Heart left ventricle (tissue), 13 donors: ENCODE results near the gene HTR4.

ENCODE experiments used
- CTCF ChIP-seq, 12 donors: fragments of 200-600 bp; sonication (generic) in 4 of 12; IDR thresholded peaks; one replicate each; pipeline versions ENCODE4 v1.5.0 to v1.8.0; 2018 to 2022; ENCODE audit warnings: antibody characterized with exemption in 12 of 12, mild to moderate bottlenecking in 5 of 12
- POLR2A ChIP-seq, 2 donors: fragments of 450-650 bp; IDR thresholded peaks; one replicate each; pipeline ENCODE4 v1.6.1; 2017; ENCODE audit warnings: antibody characterized with exemption in 2 of 2, mild to moderate bottlenecking in 2 of 2, moderate library complexity in 2 of 2
- donor health status: ischemic (EF 13 %, LVEDD 7.1; RV severe dilation, severe dysfunction).
- donor health status: DM: no; HTN: yes; CAD: no.
- donor health status: DM: no; HTN: no; CAD: no.
- donor health status: ischemic (EF 25% LVEDD 6.9; RV normal size, moderate dysfunction).
- donor health status: ischemic (EF 25% LVEDD 5.7; RV mildly dilated, moderate dysfunction).
- donor health status: ischemic (EF 35%, LVEDD 5.7; RV mildly dilated, moderate dysfunction).
- donor health status: nonischemic (EF 11% LVEDD 7.7; RV severe dilation, severe dysfunction).
- donor health status: DM: yes; HTN: yes; CAD: no.
- donor health status: PGD.
- donor health status: ischemic (EF 29% LVEDD 5.4; RV normal size, mild dysfunction).
- donor health status: nonischemic (EF 23%, LVEDD 6.1; RV moderate dilation, normal function).

GRCh38 chr5:148507648-148508047 lies 146.7 kb downstream of the HTR4 start:
- TF ChIP-seq POLR2A (IDR thresholded peaks at IDR 0.05) (no peak), CTCF (IDR thresholded peaks at IDR 0.05) (no peak)
